Pancreas (tissue), 10 donors: ENCODE measurements around the gene SMARCA2. TPM values are rescaled to one million over a fixed set of nuclear protein-coding genes. Genes with fewer than 3 reads are reported as not detected.

Experiments used
- ATAC-seq, 4 donors: fragments of 200-7000 bp; cut with Tn5 transposase; one replicate each; pipeline versions ENCODE4 v1.8.0 to v1.9.1; 2020; ENCODE audit warnings: mild to moderate bottlenecking in 4 of 4, moderate library complexity in 4 of 4
- DNase-seq, 6 donors: peaks; one replicate each; pipeline ENCODE4 v3.0.0-alpha.2; 2020
- FAIRE-seq: peaks from 2 replicates; lab custom pipeline; 2012; peaks lifted over from hg19 to GRCh38; lab: Jason Lieb, UNC
- H3K27ac ChIP-seq, 4 donors: fragments of 200-600 bp; sonication (generic); 1 replicate in 3 of 4; 2 replicates in 1 of 4; pipeline versions ENCODE4 v1.5.0 to v1.8.0; 2020
- H3K27me3 ChIP-seq, 4 donors: fragments of 200-600 bp; one replicate each; pipeline ENCODE4 v1.8.0; 2021
- H3K36me3 ChIP-seq, 3 donors: fragments of 200-600 bp; sonication (generic) in 1 of 3; one replicate each; pipeline versions ENCODE4 v1.5.0 to v1.8.0; 2020 to 2021
- H3K4me1 ChIP-seq, 3 donors: fragments of 200-600 bp; one replicate each; pipeline ENCODE4 v1.8.0; 2021
- H3K4me3 ChIP-seq, 4 donors: fragments of 200-600 bp; sonication (generic) in 2 of 4; one replicate each; pipeline versions ENCODE4 v1.5.0 to v1.8.0; 2020 to 2021
- H3K9me3 ChIP-seq, 4 donors: fragments of 200-600 bp; one replicate each; pipeline ENCODE4 v1.8.0; 2021
- WGBS, 2 donors: extraction: QIAGEN DNeasy Blood & Tissue Kit; methylation state at CpG; one replicate each; pipeline ENCODE4 v1.1.7; 2013; 5-methylcytosine and 5-hydroxymethylcytosine counted together
- intact Hi-C, 3 donors: fragments of 100-400 bp; cut with DNase I; formaldehyde crosslinking; loops; one replicate each; pipeline versions ENCODE4 v1.11.1 to v1.14.2; 2022
- polyA plus RNA-seq, 2 donors: library from polyadenylated mRNA; stranded (reverse); fragments of 200-250 nt; gene quantifications; one replicate each; pipeline ENCODE4 v1.2.3, GENCODE V29; 2013
- total RNA-seq, 6 donors: library from RNA; stranded (reverse); fragmentation: NEBNext Ultra II Directional in 4 of 6; extraction: Animal tissue kit (Norgen Biotek cat#: 25700) in 4 of 6; gene quantifications; one replicate each; pipeline versions ENCODE4 v1.2.1 to v1.2.4, GENCODE V29; 2021 to 2023
- TF ChIP-seq, protein P1 (sequence below), 4 donors: fragments of 200-600 bp; sonication (generic) in 3 of 4; IDR thresholded peaks; one replicate each; pipeline versions ENCODE4 v1.5.0 to v1.8.0; 2021; ENCODE audit warnings: antibody characterized with exemption in 4 of 4
- donor health status: healthy with polysubstance abuse.
- donor health status: DM: no; HTN: no; CAD: no; lungs with moderate emphysema.
- donor health status: DM: no; HTN: no; CAD: no.
- donor health status: control.
- donor health status: control.
- donor health status: Bipolar disorder and iron deficiency.
- donor health status: DM: yes; HTN: yes; CAD: no.
- donor health status: DM: no; HTN: no; CAD: no.
- donor health status: DM: no; HTN: no; CAD: no.
- donor health status: DM: yes; HTN: yes; CAD: no.

SMARCA2 gene
- total and polyA plus RNA-seq, 8 donors, result 21.7 to 91.4 (median 64.6) TPM

DNA sequence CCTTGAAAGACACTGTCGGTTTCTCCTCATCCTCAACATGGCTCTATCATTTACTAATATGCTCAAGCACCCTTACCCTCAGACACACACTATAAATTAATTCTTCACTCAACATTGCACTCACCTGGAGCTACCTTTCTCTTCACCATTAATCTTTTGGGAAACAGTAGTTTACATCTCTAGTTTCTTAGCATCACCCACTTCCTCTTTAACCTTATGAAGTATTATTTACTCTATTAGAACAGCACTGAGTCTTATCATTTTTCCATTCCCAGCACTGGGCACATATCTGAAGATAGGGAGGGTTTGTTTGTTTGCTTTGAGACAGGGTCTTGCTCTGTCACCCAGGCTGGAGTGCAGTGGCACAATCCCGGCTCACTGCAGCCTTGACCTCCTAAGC, 213.5 kb downstream of the SMARCA2 start:
- FAIRE-seq, result no peak
- Histone ChIP-seq H3K4me3 (no peak overlapping the region), H3K4me1 (peaks cover 0 to 5% (median 4%) of the 10 kb centered on the region in 3 donors), H3K27ac (peak overlapping the region in 2 of 4 donors; percentile 59 to 63), H3K27me3 (no peaks in the 10 kb centered on the region), H3K36me3 (no peaks in the 10 kb centered on the region), H3K9me3 (no peaks in the 10 kb centered on the region)
- WGBS, 2 donors, result 60 to 65% methylated on average over 2 of the region's 2 CpGs
- TF ChIP-seq, protein P1, sequence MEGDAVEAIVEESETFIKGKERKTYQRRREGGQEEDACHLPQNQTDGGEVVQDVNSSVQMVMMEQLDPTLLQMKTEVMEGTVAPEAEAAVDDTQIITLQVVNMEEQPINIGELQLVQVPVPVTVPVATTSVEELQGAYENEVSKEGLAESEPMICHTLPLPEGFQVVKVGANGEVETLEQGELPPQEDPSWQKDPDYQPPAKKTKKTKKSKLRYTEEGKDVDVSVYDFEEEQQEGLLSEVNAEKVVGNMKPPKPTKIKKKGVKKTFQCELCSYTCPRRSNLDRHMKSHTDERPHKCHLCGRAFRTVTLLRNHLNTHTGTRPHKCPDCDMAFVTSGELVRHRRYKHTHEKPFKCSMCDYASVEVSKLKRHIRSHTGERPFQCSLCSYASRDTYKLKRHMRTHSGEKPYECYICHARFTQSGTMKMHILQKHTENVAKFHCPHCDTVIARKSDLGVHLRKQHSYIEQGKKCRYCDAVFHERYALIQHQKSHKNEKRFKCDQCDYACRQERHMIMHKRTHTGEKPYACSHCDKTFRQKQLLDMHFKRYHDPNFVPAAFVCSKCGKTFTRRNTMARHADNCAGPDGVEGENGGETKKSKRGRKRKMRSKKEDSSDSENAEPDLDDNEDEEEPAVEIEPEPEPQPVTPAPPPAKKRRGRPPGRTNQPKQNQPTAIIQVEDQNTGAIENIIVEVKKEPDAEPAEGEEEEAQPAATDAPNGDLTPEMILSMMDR (IDR thresholded peaks at IDR 0.05), result no peak
- ATAC-seq, result peak; percentile 39 to 70 (median 63)
- intact Hi-C loops, result no loop called here
- DNase-seq, result no peak

DNA sequence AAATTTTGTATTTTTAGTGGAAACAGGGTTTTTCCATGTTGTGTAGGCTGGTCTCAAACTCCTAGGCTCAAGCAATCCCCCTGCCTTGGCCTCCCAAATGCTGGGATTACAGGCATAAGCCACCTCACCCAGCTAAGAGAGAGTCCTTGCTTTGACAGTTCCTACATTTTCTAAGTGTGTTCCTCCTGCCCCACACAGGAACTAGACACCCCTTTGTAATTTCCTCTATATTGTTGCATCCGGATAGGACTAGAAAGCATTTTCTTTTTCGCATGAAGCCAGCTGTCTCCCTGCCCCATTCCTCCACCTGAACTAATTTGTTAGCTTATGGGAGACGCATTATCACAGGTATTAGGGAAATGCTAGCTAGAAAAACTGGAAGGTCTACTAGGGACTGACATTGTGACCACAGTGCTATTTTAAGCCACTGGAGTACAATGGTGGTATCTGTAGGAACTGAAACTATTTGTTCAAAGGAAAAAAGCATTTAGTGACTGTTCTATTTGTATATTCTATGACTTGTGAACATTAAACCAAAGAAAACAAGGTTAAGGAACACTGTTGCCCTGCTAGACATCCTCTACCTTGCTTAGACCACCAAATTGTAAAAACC, 214.1 kb downstream of the SMARCA2 start:
- ATAC-seq, result peak; percentile 48 to 86 (median 78)
- TF ChIP-seq, protein P1 (IDR thresholded peaks at IDR 0.05), result no peak
- Histone ChIP-seq H3K4me3 (no peak overlapping the region), H3K36me3 (no peaks in the 10 kb centered on the region), H3K9me3 (no peaks in the 10 kb centered on the region), H3K4me1 (peaks cover 0 to 5% (median 4%) of the 10 kb centered on the region in 3 donors), H3K27me3 (no peaks in the 10 kb centered on the region), H3K27ac (peak overlapping the region in 2 of 4 donors; percentile 59 to 63)
- no peak for DNase-seq
- no peak for FAIRE-seq
- intact Hi-C loops, result no loop called here
- WGBS, 2 donors, result 53 to 63% methylated on average over 3 of the region's 3 CpGs

DNA sequence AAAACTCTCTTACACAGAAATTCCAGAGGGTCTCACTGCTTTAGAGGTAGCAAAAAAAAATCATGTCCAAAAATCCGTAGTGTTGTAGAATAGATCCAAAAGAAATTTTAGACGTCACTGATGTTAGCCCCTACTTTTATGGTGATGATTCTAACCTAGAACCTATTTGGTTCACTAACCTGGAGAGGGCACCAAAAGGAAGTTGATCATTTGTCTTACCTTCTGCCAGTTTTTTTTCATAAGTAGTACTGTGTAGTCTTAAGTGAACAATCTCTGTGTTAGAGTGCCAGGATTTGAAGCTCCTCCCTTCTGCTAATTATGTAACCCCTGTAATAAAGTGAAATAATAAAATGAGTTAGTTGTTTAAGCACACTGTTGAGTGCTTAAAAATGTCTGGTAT, 215.2 kb downstream of the SMARCA2 start:
- Histone ChIP-seq H3K27ac (no peak overlapping the region), H3K4me3 (no peak overlapping the region), H3K4me1 (peaks cover 0 to 5% (median 4%) of the 10 kb centered on the region in 3 donors), H3K9me3 (no peaks in the 10 kb centered on the region), H3K36me3 (no peaks in the 10 kb centered on the region), H3K27me3 (no peaks in the 10 kb centered on the region)
- WGBS, 2 donors, result 98% methylated on average over 2 of the region's 2 CpGs
- intact Hi-C loops, result no loop called here
- ATAC-seq, result no peak
- no peak for FAIRE-seq
- DNase-seq, result no peak
- TF ChIP-seq, protein P1 (IDR thresholded peaks at IDR 0.05), result no peak

DNA sequence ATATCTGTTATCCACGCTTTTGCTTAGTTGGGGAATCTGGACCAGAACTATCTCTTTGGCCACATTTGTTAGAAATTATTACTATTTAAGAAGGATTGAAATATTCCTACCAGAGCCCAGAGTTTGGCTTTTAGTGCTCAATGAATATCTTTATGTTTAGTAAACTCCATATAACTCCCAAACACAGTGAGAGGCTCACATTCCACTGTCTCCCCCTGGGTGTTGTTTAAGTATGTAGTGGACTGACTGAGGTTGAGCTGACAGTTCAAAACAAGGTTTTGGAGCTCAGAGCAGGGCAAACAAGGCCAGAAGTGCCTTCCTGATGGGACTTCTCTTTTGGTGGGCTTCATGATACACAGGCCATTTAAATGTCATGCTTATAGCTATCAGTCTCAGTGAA, 216.0 kb downstream of the SMARCA2 start:
- no peaks in the 10 kb centered on the region for H3K36me3 ChIP-seq
- ATAC-seq, result no peak
- FAIRE-seq, result no peak
- intact Hi-C loops, result no loop called here
- H3K27me3 ChIP-seq, result no peaks in the 10 kb centered on the region
- no peak overlapping the region for H3K4me3 ChIP-seq
- no peak overlapping the region for H3K27ac ChIP-seq
- H3K9me3 ChIP-seq, result no peaks in the 10 kb centered on the region
- H3K4me1 ChIP-seq, result peaks cover 0 to 5% (median 4%) of the 10 kb centered on the region in 3 donors
- 92 to 96% methylated on average over 1 of the region's 1 CpG for WGBS, 2 donors
- DNase-seq, result no peak
- TF ChIP-seq, protein P1 (IDR thresholded peaks at IDR 0.05), result no peak

DNA sequence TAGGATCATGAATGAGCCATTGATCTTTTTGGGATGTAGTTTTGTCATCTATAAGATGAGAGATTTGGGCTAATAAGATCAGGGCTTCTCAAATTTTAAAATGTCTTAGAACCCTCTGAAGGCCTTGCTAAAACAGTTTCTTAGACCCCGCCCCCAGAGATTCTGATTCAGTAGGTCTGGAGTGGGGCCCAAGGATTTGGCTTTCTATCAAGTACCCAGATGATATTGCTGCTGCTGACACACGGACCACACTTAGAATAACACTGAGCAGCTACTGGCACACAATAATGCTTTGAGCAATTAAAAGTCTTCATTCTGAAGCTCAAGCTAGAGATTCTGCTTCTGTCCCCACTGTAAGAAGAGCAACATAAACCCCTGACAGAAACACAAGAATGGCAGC, 216.7 kb downstream of the SMARCA2 start:
- FAIRE-seq, result no peak
- DNase-seq, result peak in 1 of 6 donors; percentile 29
- WGBS, 2 donors, result 43 to 60% methylated on average over 2 of the region's 2 CpGs
- Histone ChIP-seq H3K9me3 (no peaks in the 10 kb centered on the region), H3K27me3 (no peaks in the 10 kb centered on the region), H3K36me3 (no peaks in the 10 kb centered on the region), H3K4me1 (peaks cover 0 to 9% (median 4%) of the 10 kb centered on the region in 3 donors), H3K4me3 (no peak overlapping the region), H3K27ac (no peak overlapping the region)
- ATAC-seq, result no peak
- intact Hi-C loops, result no loop called here
- TF ChIP-seq, protein P1 (IDR thresholded peaks at IDR 0.05), result no peak
